Measurements from ENCODE around the gene FAM217A.
"Not testable (repeated sequence)": the region's sequence is repeated elsewhere in the genome, so short reads cannot be mapped to it uniquely, and the experiment has no call there.

FAM217A gene, protein sequence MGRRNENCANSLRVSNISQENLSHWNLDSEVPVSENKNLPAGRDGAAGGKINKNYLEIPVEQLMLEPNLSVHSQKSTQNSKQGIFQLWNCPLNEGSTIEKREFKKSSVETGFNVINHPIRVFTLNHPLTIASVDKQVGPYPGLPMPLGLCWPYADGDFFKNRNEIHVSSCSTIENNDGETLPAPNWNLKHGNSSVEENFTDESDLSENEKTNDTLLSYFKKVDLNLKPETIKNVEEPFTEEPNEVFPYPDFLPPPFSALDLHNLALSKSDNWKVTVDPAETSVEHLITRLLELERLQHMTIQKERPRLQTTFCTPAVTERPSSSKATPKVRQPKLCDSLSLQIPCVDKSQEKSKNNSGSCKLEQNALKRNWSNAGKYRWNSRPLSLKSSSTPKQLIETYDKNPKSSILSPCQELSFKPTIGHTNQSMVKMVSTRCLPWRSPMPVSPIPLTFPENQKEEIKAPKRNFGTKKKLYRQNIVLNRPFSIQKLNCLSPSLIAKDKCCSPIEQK

DNA sequence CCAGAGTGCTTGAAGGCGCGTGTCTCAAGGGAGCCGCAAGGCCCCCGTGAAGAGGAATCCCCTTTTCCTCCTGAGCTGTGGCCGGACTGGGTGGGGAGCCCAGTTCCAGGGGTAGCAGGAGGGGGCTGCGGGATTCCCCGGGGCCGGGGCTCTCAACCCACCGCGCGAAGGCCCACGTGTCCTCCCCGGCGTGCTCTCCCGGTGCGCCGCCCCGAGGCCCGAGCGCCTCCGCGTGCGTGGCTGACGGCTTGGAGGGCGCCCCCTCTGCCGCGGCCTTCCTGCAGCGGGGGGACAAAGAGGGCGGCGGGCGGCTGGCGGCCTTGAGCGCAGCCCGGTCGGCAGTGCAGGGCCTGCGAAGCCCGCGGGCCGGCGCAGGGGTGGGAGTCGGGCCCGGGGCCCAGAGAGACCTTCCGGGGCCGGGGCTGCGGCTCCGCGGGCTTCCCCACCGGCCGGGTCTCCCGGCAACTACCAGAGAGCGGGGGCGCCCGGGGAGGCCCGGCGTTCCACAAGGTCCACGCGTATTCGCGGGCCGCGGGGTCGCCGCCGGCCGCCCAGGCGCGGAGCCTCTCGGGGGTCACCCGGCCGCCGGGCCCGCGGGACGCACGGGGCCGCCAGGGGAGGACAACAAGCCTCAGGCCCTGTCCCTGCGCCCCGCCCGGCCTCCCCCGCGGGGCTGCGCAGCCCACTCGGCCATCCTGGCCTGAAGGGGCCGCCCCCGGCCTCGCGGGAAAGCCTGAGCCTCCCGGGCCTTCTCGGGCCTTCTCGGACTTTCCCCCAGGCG, at the start of gene FAM217A:
Gene FAM217A (minus strand): TSS at position 447 of the 781 bp plus-strand sequence. CDS start 1,723 bp downstream, outside the sequence.
- no peak for DNase-seq (ENCODE audit: low spot score)

GRCh38 chr6:4128072-4128471, 49.1 kb upstream of the FAM217A start:
- no peak for DNase-seq (ENCODE audit: low spot score)

- DNase-seq (ENCODE audit: low spot score): peak; percentile 88
Observed at GRCh38 chr6:4125933-4126864, 47.3 kb upstream of the FAM217A start.

- no peak for DNase-seq (ENCODE audit: low spot score)
Observed at GRCh38 chr6:4125500-4125899, 46.6 kb upstream of the FAM217A start.

DNA sequence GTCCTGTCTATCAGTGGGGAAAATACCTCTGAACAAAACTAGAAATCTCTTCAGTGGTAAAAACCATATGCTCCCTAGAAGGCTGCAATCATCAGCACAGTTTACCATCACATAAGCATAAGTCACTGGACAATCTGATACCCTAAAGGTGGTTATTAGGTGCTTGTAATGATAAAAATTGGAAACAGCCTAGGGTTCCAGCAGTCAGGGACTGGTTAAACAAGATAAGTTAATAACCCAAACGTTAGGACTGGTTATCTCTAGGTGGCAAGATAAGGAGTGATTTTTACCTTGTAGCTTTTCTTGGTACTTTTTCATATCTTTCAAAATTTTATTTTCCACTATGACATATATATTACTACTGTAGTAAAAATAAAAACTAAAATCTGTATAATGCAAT, 45.4 kb upstream of the FAM217A start:
- DNase-seq (ENCODE audit: low spot score): no peak

- no peak for DNase-seq (ENCODE audit: low spot score)
Observed at GRCh38 chr6:4115741-4116140, 36.8 kb upstream of the FAM217A start.

GRCh38 chr6:4114123-4114522, 35.2 kb upstream of the FAM217A start:
- DNase-seq (ENCODE audit: low spot score): no peak

DNA sequence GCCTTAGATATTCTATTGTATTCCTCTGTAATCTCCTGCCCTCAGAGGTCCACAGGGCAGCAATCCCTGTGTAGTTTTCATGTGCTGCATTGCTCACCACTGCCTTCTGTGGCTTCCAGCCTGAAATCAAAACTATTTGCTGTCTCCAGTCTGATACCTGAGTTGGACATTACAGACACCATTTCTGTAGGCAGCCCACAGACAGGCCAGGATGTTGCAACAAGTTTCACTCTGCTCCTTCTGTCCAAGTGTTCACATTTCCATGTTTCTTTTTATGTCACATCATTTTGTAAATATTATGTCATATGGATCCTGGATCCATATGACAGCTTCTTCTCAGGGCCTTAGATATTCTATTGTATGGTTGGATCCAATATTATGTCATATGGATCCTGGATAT, 34.7 kb upstream of the FAM217A start:
- DNase-seq (ENCODE audit: low spot score): no peak

- no peak for DNase-seq (ENCODE audit: low spot score)
Observed at GRCh38 chr6:4112366-4112765, 33.4 kb upstream of the FAM217A start.

GRCh38 chr6:4109363-4109815, 30.5 kb upstream of the FAM217A start:
- DNase-seq (ENCODE audit: low spot score): not testable (repeated sequence)

- DNase-seq (ENCODE audit: low spot score): no peak
Observed at GRCh38 chr6:4108561-4109093, 29.7 kb upstream of the FAM217A start.

DNA sequence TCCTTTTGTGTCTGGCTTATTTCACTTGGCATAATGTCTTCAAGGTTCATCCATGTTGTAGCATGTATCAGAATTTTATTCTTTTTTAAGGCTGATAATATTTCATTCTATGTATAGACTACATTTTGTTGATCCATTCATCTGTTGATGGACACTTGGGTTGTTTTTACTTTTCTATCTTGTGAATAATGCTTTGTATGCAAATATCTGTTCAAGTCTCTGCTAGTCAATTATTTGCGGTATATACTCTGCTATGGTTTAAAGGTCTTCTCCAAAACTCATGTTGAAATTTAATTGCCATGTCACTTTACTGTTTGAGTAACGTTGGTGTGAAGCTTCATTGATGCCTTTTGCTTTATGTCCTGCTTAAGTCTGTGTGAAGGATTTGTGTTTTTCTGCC, 28.9 kb upstream of the FAM217A start:
- no peak for DNase-seq (ENCODE audit: low spot score)

- DNase-seq (ENCODE audit: low spot score): no peak
Observed at GRCh38 chr6:4105980-4106536, 27.1 kb upstream of the FAM217A start.

GRCh38 chr6:4103929-4104328, 25.0 kb upstream of the FAM217A start:
- no peak for DNase-seq (ENCODE audit: low spot score)

DNA sequence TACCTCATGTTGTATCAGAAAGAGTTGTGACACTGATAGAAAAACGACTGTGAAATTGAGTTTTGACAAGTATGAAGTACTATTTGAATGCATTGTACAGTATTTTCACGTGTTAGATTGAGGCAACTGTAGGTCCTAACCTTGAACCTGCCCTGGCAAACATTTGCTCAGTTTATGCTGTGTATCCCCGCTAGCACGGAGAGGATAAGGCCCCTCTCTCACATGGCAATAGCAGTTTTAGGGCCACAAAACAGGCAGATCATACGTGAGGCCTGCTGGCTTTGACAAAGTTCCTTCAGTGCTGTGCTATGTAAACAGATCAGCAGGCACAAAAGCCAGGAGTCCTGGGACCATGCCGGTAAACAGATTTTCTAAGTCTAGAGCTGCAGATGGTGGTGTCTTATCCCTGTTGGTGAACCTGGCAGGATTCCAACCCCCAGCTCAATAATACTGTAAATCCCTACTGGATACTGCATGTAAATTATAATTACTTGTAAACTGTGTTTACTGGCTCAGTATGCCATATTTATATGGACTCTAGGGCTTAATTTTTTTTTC, 23.8 kb upstream of the FAM217A start:
- DNase-seq (ENCODE audit: low spot score): no peak

GRCh38 chr6:4101298-4101697, 22.4 kb upstream of the FAM217A start:
- no peak for DNase-seq (ENCODE audit: low spot score)

- no peak for DNase-seq (ENCODE audit: low spot score)
Observed at GRCh38 chr6:4100655-4101054, 21.7 kb upstream of the FAM217A start.

GRCh38 chr6:4093288-4093687, 14.4 kb upstream of the FAM217A start:
- no peak for DNase-seq (ENCODE audit: low spot score)

GRCh38 chr6:4091941-4092340, 13.0 kb upstream of the FAM217A start:
- DNase-seq (ENCODE audit: low spot score): no peak

DNA sequence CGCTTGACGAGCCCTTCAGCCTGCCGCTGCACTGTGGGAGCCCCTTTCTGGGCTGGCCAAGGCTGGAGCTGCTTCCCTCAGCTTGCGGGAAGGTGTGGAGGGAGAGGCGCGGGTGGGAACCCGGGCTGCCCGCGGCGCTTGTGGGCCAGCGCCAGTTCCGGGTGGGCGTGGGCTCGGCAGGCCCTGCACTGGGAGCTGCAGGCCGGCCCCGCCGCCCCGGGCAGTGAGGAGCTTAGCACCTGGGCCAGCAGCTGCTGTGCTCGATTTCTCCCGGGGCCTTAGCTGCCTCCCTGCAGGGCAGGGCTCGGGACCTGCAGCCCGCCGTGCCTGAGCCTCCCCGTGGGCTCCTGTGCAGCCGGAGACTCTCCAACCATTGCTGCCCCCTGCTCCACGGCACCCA, 11.1 kb upstream of the FAM217A start:
- not testable (repeated sequence) for DNase-seq (ENCODE audit: low spot score)

GRCh38 chr6:4088704-4089103, 9.8 kb upstream of the FAM217A start:
- no peak for DNase-seq (ENCODE audit: low spot score)
